Effector memory CD8-positive, alpha-beta T cell (primary cell): Measurements from ENCODE around the gene ADAT3.

Experiments used
- ATAC-seq: fragments of 150-1000 bp; cut with Tn5 transposase; replicated peaks from 2 replicates; pipeline ENCODE4 v1.10.0; 2021; ENCODE audit warnings: mild to moderate bottlenecking, moderate library complexity
- DNase-seq, 3 experiments: peaks; one replicate each; pipeline ENCODE4 v3.0.0; 2021
- H3K27ac Mint-ChIP-seq, 2 donors: one replicate each; pipeline ENCODE4 v1.8.0; 2022; ENCODE audit warnings: mild to moderate bottlenecking in 2 of 2, mixed read lengths in 2 of 2, moderate library complexity in 2 of 2
- H3K27me3 Mint-ChIP-seq, 2 donors: one replicate each; pipeline ENCODE4 v1.8.0; 2022; ENCODE audit warnings: mixed read lengths in 2 of 2
- H3K36me3 Mint-ChIP-seq: one replicate; pipeline ENCODE4 v1.8.0; 2022; ENCODE audit warnings: mild to moderate bottlenecking, moderate library complexity, mixed read lengths; ENCODE audit not compliant: insufficient read depth
- H3K4me1 Mint-ChIP-seq, 2 donors: one replicate each; pipeline ENCODE4 v1.8.0; 2022; ENCODE audit warnings: low read depth in 2 of 2, mixed read lengths in 2 of 2
- H3K4me3 Mint-ChIP-seq, 2 donors: one replicate each; pipeline ENCODE4 v1.8.0; 2022; ENCODE audit warnings: mild to moderate bottlenecking in 2 of 2, mixed read lengths in 2 of 2, moderate library complexity in 2 of 2
- H3K9me3 Mint-ChIP-seq, 2 donors: one replicate each; pipeline ENCODE4 v1.8.0; 2022; ENCODE audit warnings: mixed read lengths in 2 of 2

The ADAT3 gene

GRCh38 chr19:1918975-1919374 lies 13.8 kb downstream of the ADAT3 start:
- no peak overlapping the region for H3K4me3 Mint-ChIP-seq
- DNase-seq = no peak
- ATAC-seq = no peak
- H3K36me3 Mint-ChIP-seq = peaks cover 24% of the 10 kb centered on the region
- peaks cover 0 to 7% of the 10 kb centered on the region in 2 donors for H3K4me1 Mint-ChIP-seq
- H3K27me3 Mint-ChIP-seq = no peaks in the 10 kb centered on the region
- H3K9me3 Mint-ChIP-seq = no peaks in the 10 kb centered on the region
- H3K27ac Mint-ChIP-seq = no peak overlapping the region

GRCh38 chr19:1920644-1921043 lies 15.4 kb downstream of the ADAT3 start:
- no peaks in the 10 kb centered on the region for H3K27me3 Mint-ChIP-seq
- no peaks in the 10 kb centered on the region for H3K9me3 Mint-ChIP-seq
- peaks cover 26% of the 10 kb centered on the region for H3K36me3 Mint-ChIP-seq
- H3K27ac Mint-ChIP-seq = no peak overlapping the region
- no peak for ATAC-seq
- DNase-seq = no peak
- H3K4me1 Mint-ChIP-seq = peaks cover 0 to 3% of the 10 kb centered on the region in 2 donors
- no peak overlapping the region for H3K4me3 Mint-ChIP-seq

DNA sequence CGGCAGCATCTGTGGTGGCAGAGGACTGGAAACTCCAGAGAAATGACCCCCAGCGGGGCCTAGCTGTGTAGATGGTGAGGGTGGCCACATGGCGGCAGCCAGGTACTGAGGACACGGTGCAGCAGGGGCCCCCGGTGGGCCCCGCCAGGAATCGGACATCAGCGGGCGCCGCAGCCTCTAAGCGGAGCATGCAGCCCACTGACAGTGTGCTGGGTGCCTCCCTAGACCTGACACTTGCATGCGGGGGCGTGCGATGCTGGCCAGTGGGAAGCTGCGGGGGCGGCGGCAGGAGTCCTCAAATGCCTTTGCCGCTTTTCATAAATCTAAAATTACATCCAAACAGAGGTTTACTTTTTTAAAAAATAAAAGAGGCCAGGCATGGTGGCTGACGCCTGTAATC lies 16.1 kb downstream of the ADAT3 start:
- DNase-seq (no peak), ATAC-seq (no peak)
- Mint-ChIP-seq H3K27ac (no peak overlapping the region), H3K4me1 (peaks cover 0 to 3% of the 10 kb centered on the region in 2 donors), H3K9me3 (no peaks in the 10 kb centered on the region), H3K27me3 (no peaks in the 10 kb centered on the region), H3K4me3 (no peak overlapping the region), H3K36me3 (peaks cover 26% of the 10 kb centered on the region)

DNA sequence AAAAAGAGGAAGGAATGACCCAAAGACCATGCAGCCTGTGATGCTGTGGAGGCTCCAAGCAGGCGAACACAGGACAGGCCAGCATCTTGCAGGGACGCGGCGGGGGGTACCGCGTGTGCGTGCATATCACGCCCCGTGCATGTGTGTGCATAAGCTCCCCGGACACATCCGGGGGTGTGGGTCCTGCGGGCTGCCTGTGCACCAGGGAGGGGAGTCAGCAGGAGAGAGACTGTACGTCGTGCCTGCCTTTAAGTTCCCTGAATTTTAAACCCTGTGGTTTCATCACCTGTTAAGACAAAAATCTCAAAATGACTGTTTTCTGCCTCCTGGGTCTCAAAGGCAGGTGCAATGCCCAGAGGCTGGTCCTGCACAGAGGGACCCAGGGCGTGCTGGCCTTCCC lies 16.6 kb downstream of the ADAT3 start:
- no peak for DNase-seq
- Mint-ChIP-seq H3K27me3 (no peaks in the 10 kb centered on the region), H3K27ac (no peak overlapping the region), H3K9me3 (no peaks in the 10 kb centered on the region), H3K4me1 (peaks cover 0 to 3% of the 10 kb centered on the region in 2 donors), H3K4me3 (no peak overlapping the region), H3K36me3 (peaks cover 26% of the 10 kb centered on the region)
- no peak for ATAC-seq

- no peaks in the 10 kb centered on the region for H3K9me3 Mint-ChIP-seq
- peaks cover 5 to 9% of the 10 kb centered on the region in 2 donors for H3K4me1 Mint-ChIP-seq
- H3K27ac Mint-ChIP-seq = peak overlapping the region in 1 of 2 donors; percentile 35
- DNase-seq = no peak
- H3K36me3 Mint-ChIP-seq = peaks cover 22% of the 10 kb centered on the region
- no peaks in the 10 kb centered on the region for H3K27me3 Mint-ChIP-seq
- H3K4me3 Mint-ChIP-seq = no peak overlapping the region
- no peak for ATAC-seq
These were observed 17.6 kb downstream of the ADAT3 start for GRCh38 chr19:1922803-1923202.

DNA sequence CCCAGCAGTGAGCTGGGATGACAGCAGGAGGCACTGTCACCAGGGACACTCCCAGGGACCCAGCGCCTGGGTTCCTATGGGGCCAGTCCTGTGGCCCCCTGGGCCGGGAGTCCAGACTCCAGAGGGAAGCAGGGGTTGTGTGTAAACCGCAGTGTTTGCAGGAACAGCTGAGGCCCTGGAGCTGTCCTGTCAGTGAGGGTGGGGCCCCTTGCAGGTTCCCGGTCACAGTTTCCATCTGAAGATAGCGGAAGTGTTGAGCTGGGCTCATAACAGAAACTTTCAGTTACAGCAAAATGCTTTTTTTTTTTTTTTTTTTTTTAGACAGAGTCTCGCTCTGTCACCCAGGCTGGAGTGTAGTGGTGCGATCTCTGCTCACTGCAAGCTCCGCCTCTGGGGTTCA lies 18.1 kb downstream of the ADAT3 start:
- peak; percentile 34 for ATAC-seq
- Mint-ChIP-seq H3K9me3 (no peaks in the 10 kb centered on the region), H3K36me3 (peaks cover 20% of the 10 kb centered on the region), H3K4me3 (peak overlapping the region in 1 of 2 donors; percentile 27), H3K4me1 (peaks cover 8 to 12% of the 10 kb centered on the region in 2 donors), H3K27me3 (no peaks in the 10 kb centered on the region), H3K27ac (peak overlapping the region in 1 of 2 donors; percentile 35)
- no peak for DNase-seq

GRCh38 chr19:1924320-1924961 lies 19.2 kb downstream of the ADAT3 start:
- Mint-ChIP-seq H3K36me3 (peaks cover 16% of the 10 kb centered on the region), H3K27ac (peak overlapping the region in 1 of 2 donors; percentile 25), H3K4me3 (no peak overlapping the region), H3K9me3 (no peaks in the 10 kb centered on the region), H3K27me3 (peaks cover 0 to under 1% of the 10 kb centered on the region in 2 donors), H3K4me1 (peaks cover 9 to 16% of the 10 kb centered on the region in 2 donors)
- no peak for DNase-seq
- ATAC-seq = no peak

DNA sequence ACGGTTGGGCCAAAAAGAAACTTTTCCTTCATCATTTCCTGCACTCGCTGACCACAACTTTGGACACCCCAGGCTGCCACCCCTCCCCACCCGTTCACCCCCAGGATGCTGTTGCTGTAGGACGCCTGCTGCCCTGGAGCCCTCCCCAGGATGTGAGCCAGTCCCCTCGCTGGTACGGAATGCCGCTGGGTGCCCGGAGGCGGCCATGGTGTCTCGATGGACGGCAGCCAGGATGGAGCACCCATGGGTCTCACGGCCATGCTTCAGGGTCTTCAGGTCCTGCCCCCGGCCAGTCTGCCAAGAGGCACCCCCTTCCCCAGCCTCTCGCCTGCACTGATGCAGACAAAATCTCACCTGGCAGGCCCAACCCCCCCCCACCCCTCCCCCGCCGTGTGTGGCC lies 20.3 kb downstream of the ADAT3 start:
- ATAC-seq (no peak), DNase-seq (no peak)
- Mint-ChIP-seq H3K27me3 (peaks cover 0 to 10% of the 10 kb centered on the region in 2 donors), H3K4me1 (peaks cover 17 to 23% of the 10 kb centered on the region in 2 donors), H3K36me3 (peaks cover 15% of the 10 kb centered on the region), H3K27ac (no peak overlapping the region), H3K4me3 (no peak overlapping the region), H3K9me3 (no peaks in the 10 kb centered on the region)

DNA sequence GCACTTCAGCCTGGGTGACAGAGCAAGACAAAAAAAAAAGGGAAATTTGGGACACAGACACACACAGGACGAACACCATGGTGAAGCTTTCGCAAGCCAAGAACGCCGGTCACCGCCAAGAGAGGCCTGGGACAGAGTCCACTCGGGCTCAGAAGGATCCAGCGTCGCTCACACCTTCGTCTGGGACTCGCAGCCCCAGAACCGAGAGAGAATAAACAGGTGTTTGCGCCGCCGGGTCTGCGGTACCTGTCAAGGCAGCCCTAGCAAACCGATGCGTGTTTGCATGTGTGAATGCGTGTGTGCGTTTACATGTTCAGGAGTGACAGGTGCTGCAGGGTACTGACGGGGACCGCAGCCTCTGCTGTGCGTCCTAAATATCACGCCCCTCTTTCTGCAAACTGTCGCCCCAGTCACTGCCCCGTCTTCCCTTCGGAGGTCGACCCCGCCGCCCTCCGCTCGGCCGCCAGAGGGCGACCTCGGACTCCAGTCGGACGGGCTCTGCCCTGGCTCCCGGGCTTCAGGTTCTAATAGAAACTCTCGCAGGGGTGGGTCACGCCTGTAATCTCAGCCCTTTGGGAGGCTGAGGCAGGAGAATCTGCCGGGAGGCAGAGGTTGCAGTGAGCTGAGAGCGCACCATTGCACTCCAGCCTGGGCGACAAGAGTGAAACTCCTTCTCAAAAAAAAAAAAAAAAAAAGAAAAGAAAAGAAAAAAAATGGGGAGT lies 24.0 kb downstream of the ADAT3 start:
- H3K4me1 Mint-ChIP-seq = peaks cover 21 to 27% of the 10 kb centered on the region in 2 donors
- H3K36me3 Mint-ChIP-seq = peaks cover 10% of the 10 kb centered on the region
- peak overlapping the region in 1 of 2 donors; percentile 87 for H3K27ac Mint-ChIP-seq
- ATAC-seq = peak; percentile 88
- no peaks in the 10 kb centered on the region for H3K9me3 Mint-ChIP-seq
- H3K27me3 Mint-ChIP-seq = peaks cover 0 to 10% of the 10 kb centered on the region in 2 donors
- peak overlapping the region; percentile 84 to 90 for H3K4me3 Mint-ChIP-seq
- DNase-seq = peak; percentile 81 to 86 (median 83)

DNA sequence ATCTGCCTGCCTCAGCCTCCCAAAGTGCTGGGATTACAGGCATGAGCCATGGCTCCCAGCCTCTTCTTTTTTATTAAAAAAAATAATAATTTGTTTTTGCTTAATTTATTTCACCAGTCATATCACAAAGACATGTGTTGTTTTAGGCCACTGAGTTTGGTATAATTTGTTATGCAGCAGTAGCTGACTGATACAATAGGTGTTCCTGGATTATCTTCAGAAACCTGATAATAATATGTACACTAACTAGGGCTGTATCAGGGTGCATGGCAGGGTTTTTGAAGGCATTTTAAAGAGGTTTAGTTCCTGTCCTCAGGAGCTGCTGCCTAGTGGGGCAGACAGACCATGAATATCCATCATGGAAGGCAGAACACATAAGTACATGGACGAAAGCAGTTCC lies 26.2 kb downstream of the ADAT3 start:
- DNase-seq = no peak
- Mint-ChIP-seq H3K36me3 (peaks cover 12% of the 10 kb centered on the region), H3K27me3 (peaks cover 0 to 10% of the 10 kb centered on the region in 2 donors), H3K9me3 (no peaks in the 10 kb centered on the region), H3K27ac (no peak overlapping the region), H3K4me1 (peaks cover 25 to 32% of the 10 kb centered on the region in 2 donors), H3K4me3 (no peak overlapping the region)
- no peak for ATAC-seq

GRCh38 chr19:1932395-1932794 lies 27.2 kb downstream of the ADAT3 start:
- Mint-ChIP-seq H3K9me3 (no peaks in the 10 kb centered on the region), H3K27ac (no peak overlapping the region), H3K4me3 (no peak overlapping the region), H3K4me1 (peaks cover 24 to 30% of the 10 kb centered on the region in 2 donors), H3K36me3 (peaks cover 12% of the 10 kb centered on the region), H3K27me3 (peaks cover 0 to 10% of the 10 kb centered on the region in 2 donors)
- no peak for DNase-seq
- no peak for ATAC-seq

- peak overlapping the region in 1 of 2 donors; percentile 14 for H3K27ac Mint-ChIP-seq
- no peaks in the 10 kb centered on the region for H3K9me3 Mint-ChIP-seq
- peaks cover 12% of the 10 kb centered on the region for H3K36me3 Mint-ChIP-seq
- peaks cover 0 to 10% of the 10 kb centered on the region in 2 donors for H3K27me3 Mint-ChIP-seq
- ATAC-seq = no peak
- no peak for DNase-seq
- H3K4me3 Mint-ChIP-seq = no peak overlapping the region
- peaks cover 17 to 24% of the 10 kb centered on the region in 2 donors for H3K4me1 Mint-ChIP-seq
These were observed 28.0 kb downstream of the ADAT3 start for GRCh38 chr19:1933244-1933643.

DNA sequence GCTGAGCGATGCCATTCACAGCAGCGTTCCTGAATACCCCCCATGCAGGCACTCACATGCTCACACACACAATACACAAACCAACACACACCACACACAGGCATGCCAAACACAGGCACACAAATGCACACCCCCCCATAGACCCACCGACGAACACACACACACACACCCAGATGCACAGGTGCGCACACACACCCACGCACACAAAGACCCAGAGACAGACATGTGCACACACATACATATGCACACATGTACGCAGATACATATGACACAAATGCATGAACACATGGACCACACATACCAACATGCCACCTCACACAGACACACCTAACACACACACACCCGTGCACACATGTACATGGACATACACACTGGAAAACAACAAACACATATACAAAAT lies 28.7 kb downstream of the ADAT3 start:
- Mint-ChIP-seq H3K27me3 (peaks cover 0 to 10% of the 10 kb centered on the region in 2 donors), H3K4me3 (no peak overlapping the region), H3K9me3 (no peaks in the 10 kb centered on the region), H3K27ac (no peak overlapping the region), H3K4me1 (peaks cover 17 to 22% of the 10 kb centered on the region in 2 donors), H3K36me3 (peaks cover 13% of the 10 kb centered on the region)
- DNase-seq = no peak
- no peak for ATAC-seq
